Neutrophil (primary cell): ENCODE results near the gene DCDC2.
"Not testable (repeated sequence)": the region's sequence is repeated elsewhere in the genome, so short reads cannot be mapped to it uniquely, and the experiment has no call there.

Experiments
- H3K27ac ChIP-seq: fragments of 200-600 bp; sonication (generic); 2 replicates; pipeline ENCODE4 v1.5.1; 2016; ENCODE audit warnings: mild to moderate bottlenecking, moderate library complexity
- H3K27me3 ChIP-seq: fragments of 200-600 bp; sonication (generic); 2 replicates; pipeline ENCODE4 v1.6.0; 2016; ENCODE audit warnings: mild to moderate bottlenecking
- H3K36me3 ChIP-seq: fragments of 200-600 bp; sonication (generic); 2 replicates; pipeline ENCODE4 v1.5.1; 2017
- H3K4me1 ChIP-seq, 2 experiments: fragments of 200-600 bp in 1 of 2; sonication (generic) in 1 of 2; 1 replicate in 1 of 2; 2 replicates in 1 of 2; pipeline versions ENCODE4 v1.5.1 to v1.6.1; 2013 to 2016; ENCODE audit warnings: low read depth in 1 of 2, low read length in 1 of 2, mild to moderate bottlenecking in 1 of 2, moderate library complexity in 1 of 2; ENCODE audit not compliant: control insufficient read depth in 1 of 2, insufficient read depth in 1 of 2
- H3K4me3 ChIP-seq, 2 experiments: fragments of 200-600 bp in 1 of 2; sonication (generic) in 1 of 2; 1 replicate in 1 of 2; 2 replicates in 1 of 2; pipeline ENCODE4 v1.5.1; 2013 to 2016; ENCODE audit warnings: low read depth in 1 of 2, low read length in 1 of 2, mild to moderate bottlenecking in 1 of 2, moderate library complexity in 1 of 2
- H3K9me3 ChIP-seq: fragments of 200-600 bp; sonication (generic); 2 replicates; pipeline ENCODE4 v1.5.1; 2016
- TF ChIP-seq, protein P1 (sequence below): fragments of 200-600 bp; sonication (generic); IDR thresholded peaks from 2 replicates; pipeline ENCODE4 v1.5.1; 2016; ENCODE audit warnings: antibody characterized with exemption

Gene DCDC2

DNA sequence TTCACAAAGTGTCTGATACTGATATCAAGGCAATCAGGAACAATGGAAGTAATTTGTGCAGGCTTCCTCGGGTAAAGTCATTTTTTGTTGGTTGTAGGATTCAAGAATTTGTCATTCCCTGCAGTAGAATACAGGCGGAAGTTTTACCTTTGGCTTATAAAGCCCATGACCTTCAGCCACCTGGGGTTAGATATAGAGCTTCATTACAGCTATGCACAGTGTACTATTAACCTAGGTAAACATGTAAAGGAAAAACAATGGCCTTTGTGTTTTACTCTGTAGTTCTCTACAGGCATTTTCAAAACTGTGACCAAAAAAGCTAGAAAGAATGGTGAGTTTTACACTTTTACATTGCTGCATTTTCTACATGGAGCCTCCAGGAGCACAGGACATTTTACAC lies 116.9 kb downstream of the DCDC2 start:
- Histone ChIP-seq H3K27me3 (no peaks in the 10 kb centered on the region), H3K4me1 (no peaks in the 10 kb centered on the region), H3K9me3 (no peaks in the 10 kb centered on the region), H3K4me3 (no peak overlapping the region), H3K36me3 (no peaks in the 10 kb centered on the region), H3K27ac (no peak overlapping the region)
- TF ChIP-seq, protein P1, sequence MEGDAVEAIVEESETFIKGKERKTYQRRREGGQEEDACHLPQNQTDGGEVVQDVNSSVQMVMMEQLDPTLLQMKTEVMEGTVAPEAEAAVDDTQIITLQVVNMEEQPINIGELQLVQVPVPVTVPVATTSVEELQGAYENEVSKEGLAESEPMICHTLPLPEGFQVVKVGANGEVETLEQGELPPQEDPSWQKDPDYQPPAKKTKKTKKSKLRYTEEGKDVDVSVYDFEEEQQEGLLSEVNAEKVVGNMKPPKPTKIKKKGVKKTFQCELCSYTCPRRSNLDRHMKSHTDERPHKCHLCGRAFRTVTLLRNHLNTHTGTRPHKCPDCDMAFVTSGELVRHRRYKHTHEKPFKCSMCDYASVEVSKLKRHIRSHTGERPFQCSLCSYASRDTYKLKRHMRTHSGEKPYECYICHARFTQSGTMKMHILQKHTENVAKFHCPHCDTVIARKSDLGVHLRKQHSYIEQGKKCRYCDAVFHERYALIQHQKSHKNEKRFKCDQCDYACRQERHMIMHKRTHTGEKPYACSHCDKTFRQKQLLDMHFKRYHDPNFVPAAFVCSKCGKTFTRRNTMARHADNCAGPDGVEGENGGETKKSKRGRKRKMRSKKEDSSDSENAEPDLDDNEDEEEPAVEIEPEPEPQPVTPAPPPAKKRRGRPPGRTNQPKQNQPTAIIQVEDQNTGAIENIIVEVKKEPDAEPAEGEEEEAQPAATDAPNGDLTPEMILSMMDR: no peak

DNA sequence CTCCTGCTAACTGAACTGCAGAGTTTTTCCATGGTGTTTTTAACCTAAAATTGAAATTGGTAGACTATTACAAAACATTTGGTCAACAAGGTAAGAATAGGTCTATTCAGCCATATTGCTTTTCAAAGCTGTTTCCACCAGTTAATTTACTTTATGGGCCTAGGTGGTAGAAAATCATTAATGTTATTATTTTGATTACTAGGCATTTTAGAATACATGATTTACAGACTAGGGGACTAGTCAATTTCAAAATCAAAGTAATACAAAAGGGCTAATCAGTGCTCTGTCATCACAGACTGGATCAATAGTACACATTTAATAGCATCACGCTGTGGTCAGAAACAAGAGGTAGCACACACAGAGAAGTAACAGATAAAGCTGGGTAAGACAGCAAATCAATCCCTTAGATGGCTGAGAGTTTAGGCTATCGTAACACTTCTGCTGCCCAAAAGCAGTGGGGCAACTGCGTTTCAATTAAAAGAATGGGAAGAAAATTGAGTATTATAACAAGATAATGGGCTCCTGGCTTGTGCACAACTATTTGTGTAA lies 117.4 kb downstream of the DCDC2 start:
- H3K9me3 ChIP-seq: no peaks in the 10 kb centered on the region
- H3K4me1 ChIP-seq: no peaks in the 10 kb centered on the region
- no peak overlapping the region for H3K27ac ChIP-seq
- H3K27me3 ChIP-seq: no peaks in the 10 kb centered on the region
- H3K4me3 ChIP-seq: no peak overlapping the region
- TF ChIP-seq, protein P1: no peak
- no peaks in the 10 kb centered on the region for H3K36me3 ChIP-seq

DNA sequence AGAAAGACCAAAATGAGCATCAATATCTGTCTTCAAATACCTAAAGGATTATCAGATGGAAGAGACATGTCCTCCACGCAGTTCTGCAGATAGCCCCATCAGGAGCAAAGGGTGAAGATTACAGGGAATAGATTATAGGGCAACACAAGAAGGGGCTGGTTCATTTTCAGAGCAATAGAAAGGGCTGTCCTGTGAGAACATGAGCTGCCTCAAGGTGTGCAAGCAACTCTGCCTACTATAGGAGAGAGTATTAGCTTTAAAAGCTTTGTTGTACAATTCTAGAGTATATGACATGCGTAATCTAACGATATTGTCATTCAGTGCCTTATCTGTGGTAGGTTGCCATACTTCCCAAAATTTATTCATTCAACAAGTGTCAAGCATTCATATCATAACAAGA lies 119.2 kb downstream of the DCDC2 start:
- Histone ChIP-seq H3K27ac (no peak overlapping the region), H3K27me3 (no peaks in the 10 kb centered on the region), H3K36me3 (no peaks in the 10 kb centered on the region), H3K4me1 (no peaks in the 10 kb centered on the region), H3K4me3 (no peak overlapping the region), H3K9me3 (no peaks in the 10 kb centered on the region)
- TF ChIP-seq, protein P1: no peak

DNA sequence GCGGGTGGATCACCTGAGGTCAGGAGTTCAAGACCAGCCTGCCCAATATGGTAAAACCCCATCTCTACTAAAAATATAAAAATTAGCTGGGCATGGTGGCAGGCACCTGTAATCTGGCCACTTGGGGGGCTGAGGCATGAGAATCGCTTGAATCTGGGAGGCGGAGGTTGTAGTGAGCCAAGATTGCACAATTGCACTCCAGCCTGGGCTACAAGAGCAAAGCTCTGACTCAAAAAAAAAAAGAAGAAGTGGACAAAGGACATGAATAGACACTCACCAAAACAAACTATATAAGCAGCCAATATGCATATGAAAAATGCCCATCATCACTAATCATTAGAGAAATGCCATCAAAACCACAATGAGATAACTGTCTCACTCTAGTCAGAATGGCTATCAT lies 121.1 kb downstream of the DCDC2 start:
- H3K27ac ChIP-seq, H3K4me3 ChIP-seq, H3K9me3 ChIP-seq, H3K36me3 ChIP-seq, H3K27me3 ChIP-seq, H3K4me1 ChIP-seq: not testable (repeated sequence)

DNA sequence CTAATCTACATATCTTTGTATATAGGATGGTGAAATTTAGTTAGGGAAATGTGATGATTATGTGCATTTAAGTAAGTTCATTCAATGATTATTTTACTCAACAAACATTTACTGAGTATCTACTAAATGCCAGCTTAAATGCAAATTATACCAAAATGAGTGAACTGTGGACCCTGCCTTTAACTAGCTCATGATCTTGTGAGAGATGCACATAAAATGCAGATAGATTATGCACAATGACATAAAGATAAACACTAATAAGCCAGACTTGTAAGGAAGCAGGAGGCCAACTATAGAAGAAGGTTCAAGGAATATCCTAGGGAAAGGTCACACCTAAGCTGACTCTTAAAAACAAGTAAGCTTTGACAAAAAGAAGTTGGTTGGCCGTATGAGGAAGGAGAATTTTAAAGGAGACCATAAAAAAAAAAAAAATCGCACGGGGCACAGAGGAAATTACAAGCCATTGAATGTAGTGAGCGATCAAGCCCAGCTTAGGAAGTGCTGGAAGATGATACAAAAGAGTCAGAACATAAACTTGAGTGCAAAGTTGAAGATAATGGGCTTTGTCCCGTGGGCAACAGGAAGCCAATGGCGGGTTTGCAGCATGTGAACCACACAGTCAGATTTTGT lies 123.9 kb downstream of the DCDC2 start:
- Histone ChIP-seq H3K27me3 (no peaks in the 10 kb centered on the region), H3K27ac (no peak overlapping the region), H3K9me3 (no peaks in the 10 kb centered on the region), H3K4me3 (no peak overlapping the region), H3K4me1 (no peaks in the 10 kb centered on the region), H3K36me3 (no peaks in the 10 kb centered on the region)
- TF ChIP-seq, protein P1: no peak

DNA sequence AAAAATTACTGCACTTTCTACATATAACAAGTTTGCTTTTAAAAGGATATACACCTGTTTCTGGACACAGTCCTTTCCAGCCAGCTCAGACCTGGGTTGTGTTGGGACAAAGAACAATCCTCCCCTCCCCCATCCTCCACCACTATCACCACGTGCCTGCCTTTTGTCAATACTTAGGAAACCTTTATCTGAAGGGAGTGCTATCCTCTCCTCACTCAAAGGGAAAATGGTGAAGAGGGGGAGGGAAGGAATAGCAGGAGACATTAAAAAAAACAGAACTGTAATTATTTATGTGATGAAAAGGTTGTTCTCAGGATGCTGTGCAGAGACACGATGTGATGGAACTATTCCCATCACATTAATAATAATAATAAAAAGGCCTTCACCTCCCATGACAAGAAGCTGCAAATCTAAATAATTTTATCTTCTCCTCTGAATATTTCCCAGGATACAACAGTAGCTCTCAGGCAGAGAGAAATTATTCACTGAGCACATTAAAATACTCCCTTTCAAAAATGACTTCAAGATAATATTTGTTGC lies 126.4 kb downstream of the DCDC2 start:
- no peak overlapping the region for H3K4me3 ChIP-seq
- no peaks in the 10 kb centered on the region for H3K36me3 ChIP-seq
- H3K4me1 ChIP-seq: no peaks in the 10 kb centered on the region
- TF ChIP-seq, protein P1: no peak
- H3K9me3 ChIP-seq: no peaks in the 10 kb centered on the region
- no peak overlapping the region for H3K27ac ChIP-seq
- no peaks in the 10 kb centered on the region for H3K27me3 ChIP-seq
